LNCAP (cell line): ENCODE measurements around the gene CYB5R3.

Source experiments
- TF ChIP-seq, protein P1 (sequence below): fragments of 450-650 bp; IDR thresholded peaks from 2 replicates; pipeline ENCODE4 v1.5.1; 2017; ENCODE audit warnings: mild to moderate bottlenecking

The CYB5R3 gene

DNA sequence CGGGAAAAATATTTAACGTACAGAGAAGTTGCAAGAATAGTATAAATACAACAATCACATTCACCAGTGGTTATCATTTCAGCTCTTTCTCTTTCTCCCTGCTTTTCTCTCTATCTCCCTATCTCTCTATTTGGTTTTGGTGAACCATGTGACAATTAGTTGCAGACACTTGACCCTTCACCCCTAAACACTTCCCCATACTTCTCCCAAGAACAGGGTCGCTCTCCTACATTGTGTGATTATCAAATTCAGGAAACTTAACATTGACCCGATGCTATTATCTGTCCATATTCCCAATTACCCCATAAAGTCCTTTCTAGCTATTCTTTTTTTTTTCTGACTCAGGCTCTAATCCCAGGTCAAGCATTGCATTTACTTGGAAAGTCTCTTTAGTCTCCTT is 4.8 kb upstream of the CYB5R3 start:
- TF ChIP-seq, protein P1, sequence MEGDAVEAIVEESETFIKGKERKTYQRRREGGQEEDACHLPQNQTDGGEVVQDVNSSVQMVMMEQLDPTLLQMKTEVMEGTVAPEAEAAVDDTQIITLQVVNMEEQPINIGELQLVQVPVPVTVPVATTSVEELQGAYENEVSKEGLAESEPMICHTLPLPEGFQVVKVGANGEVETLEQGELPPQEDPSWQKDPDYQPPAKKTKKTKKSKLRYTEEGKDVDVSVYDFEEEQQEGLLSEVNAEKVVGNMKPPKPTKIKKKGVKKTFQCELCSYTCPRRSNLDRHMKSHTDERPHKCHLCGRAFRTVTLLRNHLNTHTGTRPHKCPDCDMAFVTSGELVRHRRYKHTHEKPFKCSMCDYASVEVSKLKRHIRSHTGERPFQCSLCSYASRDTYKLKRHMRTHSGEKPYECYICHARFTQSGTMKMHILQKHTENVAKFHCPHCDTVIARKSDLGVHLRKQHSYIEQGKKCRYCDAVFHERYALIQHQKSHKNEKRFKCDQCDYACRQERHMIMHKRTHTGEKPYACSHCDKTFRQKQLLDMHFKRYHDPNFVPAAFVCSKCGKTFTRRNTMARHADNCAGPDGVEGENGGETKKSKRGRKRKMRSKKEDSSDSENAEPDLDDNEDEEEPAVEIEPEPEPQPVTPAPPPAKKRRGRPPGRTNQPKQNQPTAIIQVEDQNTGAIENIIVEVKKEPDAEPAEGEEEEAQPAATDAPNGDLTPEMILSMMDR, result no peak

DNA sequence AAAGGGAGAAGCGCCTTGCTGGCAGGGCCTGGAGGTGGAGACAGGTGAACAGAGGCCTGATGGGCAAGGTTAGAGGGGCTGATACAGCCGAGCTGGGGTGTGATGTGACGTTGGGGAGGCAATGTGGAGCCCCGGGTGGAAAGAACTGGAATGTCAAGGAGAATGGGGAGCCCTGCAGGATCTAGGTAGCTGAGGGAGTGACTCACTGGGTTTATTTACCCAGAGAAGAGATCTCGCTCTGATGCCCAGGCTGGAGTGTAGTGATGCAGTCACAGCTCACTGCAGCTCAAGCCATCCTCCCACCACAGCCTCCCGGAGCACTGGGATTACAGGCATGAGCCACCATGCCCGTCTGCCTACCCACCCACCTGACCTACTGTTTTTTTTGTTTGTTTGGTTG is 1.9 kb upstream of the CYB5R3 start:
- TF ChIP-seq, protein P1, result no peak

DNA sequence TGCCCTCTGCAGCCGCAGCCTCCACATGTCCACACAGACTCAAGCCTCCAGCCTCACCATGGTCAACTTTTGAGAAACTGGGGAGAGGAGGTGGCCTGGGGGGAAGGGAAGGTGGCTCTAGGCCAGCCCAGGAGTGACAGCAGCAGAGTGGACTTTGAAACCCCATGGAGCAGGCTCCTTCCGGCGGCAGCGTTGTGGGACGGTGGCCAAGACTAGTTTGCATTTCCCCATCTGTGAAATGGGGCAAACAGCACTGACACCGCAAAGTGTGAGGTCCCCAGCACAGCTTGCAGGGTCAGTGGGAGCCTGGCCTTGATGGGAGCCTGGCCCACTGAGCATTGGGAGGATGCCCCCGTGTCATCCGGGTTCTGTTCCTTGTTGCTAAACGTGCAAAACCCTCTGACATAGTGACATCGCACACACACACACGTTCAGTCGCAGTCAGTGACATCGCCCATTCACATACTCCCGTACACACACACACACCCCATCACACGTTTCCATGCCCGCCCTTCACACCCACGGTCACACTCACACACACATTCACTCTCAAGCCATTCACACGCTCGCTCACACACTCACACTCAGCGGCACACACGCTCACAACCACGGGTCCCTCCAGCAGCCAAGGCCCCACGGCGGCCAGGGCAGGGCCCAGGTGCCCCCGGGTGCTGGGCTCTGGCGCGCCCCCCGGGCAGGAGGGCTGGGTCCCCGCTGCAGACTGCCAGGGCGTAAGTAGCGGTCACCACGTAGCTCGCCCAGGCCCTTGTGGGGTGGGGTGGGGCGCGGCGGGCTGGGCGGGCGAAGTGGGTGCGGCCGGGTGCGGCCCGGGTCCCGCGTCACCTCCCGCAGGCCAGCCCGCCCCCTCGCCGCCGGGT is 585 bp downstream of the CYB5R3 start:
- TF ChIP-seq, protein P1, result no peak

DNA sequence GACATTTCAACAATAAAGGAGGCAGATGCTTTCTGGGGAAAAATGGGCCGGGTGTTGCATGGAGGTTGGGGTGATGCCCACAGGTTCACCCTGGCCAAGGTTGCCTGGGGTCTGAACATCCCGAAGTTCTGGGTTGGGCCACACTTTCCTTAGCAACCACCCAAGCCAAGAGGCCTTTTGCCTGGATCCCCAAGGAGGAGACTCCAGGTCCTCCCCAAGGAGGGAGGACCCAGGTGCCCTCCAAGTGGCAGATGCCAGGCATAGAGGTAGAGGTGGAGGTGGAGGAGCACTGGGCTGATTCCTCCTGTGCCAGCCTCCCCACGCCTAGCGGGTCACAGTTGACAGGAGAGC is 1.2 kb downstream of the CYB5R3 start:
- TF ChIP-seq, protein P1, result no peak

DNA sequence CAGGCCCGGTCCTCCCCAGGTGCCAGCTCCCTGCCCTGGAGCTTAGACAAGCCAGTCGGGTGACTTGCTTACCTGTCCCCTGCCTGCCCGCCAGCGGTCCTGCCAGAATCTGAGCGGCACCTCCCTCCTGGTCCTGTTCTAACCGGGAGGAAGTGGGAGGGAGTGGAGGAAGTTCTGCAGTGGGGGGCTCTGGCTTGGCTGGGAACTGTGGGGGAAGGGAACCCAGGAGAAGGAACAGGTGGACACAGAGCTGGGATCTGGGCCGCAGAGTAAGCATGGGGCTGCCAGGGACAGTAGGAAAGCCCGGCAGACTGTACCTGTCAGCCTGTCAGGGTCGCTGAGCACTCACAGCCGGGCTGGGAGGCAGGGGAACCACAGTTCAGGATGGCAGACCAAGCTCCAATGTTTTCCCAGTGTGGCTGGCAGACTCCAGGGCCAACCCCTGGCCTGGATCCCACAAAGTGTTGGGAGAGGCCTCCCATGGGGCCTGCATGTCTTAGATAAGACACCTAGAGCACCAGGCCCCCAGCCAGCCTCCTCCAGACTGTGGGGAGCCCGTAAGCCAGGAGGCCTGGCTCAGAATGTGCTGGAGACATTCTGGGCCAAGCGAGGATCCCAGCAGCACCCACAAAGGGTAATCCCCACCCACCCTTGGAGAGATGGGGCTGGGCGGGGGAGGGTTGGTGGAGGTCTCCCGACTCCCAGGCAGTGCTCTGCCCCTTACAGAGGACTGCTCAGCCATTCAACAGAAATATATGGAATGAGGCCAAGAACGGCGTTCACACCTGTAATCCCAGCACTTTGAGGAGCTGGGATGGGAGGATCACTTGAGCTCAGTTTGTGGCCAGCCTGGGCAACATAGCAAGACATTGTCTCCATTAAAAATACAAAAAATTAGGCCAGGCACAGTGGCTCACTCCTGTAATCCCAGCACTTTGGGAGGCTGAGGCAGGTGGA is 2.3 kb downstream of the CYB5R3 start:
- TF ChIP-seq, protein P1, result no peak

DNA sequence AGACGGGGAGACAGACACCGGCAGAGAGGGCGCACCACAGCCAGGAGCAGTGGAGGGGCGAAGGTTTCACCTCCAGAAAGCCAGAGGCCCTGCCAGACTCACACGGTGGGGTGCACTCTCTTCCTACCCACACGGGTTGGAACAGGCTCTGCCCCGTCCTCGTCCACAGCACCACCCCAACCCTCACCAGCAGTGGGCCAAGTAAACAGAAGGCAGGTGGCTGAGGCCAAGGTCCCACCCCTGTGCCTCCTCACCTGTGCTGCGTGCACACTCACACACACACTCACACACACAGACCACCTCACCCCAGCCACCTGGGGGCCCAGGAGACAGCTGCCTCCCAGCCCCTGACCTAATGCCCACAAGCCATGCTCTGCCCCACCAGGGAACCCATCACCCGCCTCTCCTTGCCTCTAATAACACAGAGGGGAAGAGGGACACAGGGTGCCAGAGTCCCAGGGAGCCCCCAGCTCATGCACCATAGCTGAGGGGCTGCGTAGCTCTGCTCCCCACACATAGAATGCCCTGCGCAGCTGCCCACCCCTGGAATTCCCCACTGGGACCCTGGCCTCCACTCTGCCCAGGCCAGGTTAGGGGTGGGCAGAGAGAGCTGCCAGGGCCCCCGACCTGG is 3.1 kb downstream of the CYB5R3 start:
- TF ChIP-seq, protein P1, result no peak

DNA sequence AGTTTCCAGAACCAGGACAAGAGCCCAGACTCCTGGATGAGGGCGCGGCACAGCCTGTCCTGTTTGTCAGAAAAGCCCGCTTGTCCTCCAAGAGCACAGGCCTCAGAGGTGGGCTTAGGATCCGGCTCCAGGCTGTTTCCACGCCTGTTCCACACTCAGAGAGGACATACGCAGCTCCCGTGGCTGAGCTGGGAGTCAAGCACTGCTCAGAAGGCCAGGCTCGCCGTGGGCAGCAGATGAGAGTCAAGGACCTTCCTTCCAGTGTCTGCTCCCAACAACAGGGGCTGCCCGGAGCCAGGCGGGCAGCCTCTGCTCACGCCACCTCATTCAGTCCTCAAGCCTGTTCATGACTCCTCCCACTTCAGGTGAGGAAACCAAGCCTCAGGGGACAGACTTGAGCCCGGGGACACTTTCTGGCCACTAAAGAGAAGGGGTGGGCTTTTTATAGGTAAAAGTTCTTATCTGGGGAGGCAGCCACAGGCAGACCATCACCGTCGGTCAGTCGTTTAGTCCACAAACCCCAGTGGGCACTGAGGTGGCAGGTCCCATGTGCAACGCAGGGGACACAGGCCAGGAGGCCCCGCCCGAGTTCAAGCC is 3.8 kb downstream of the CYB5R3 start:
- TF ChIP-seq, protein P1, result no peak
